ENCODE data around the gene CMYA5. TPM values are rescaled to one million over a fixed set of nuclear protein-coding genes. Genes with fewer than 3 reads are reported as not detected.

CMYA5 gene
- total and polyA plus RNA-seq, 9 donors: 13.7 to 65.6 (median 41.5) TPM

- DNase-seq: no peak
- H3K36me3 ChIP-seq: no peaks in the 10 kb centered on the region
- no peaks in the 10 kb centered on the region for H3K27me3 ChIP-seq
- TF ChIP-seq CTCF (IDR thresholded peaks at IDR 0.05) (no peak), POLR2A (IDR thresholded peaks at IDR 0.05) (no peak)
- H3K4me3 ChIP-seq: no peak overlapping the region
- no peaks in the 10 kb centered on the region for H3K4me1 ChIP-seq (ENCODE audit: insufficient read depth)
- H3K27ac ChIP-seq: no peak overlapping the region
- intact Hi-C loops (cut with DNase I): no loop called here
- no peaks in the 10 kb centered on the region for H3K9me3 ChIP-seq
- WGBS, 3 donors: 92 to 95% (median 94%) methylated on average over 14 of the region's 14 CpGs
These were observed 47.2 kb downstream of the CMYA5 start for GRCh38 chr5:79736528-79737514.

GRCh38 chr5:79738349-79738748 lies 48.7 kb downstream of the CMYA5 start:
- Histone ChIP-seq H3K36me3 (no peaks in the 10 kb centered on the region), H3K27ac (no peak overlapping the region), H3K9me3 (no peaks in the 10 kb centered on the region), H3K4me3 (no peak overlapping the region), H3K27me3 (no peaks in the 10 kb centered on the region), H3K4me1 (ENCODE audit: insufficient read depth) (no peaks in the 10 kb centered on the region)
- TF ChIP-seq EP300 (IDR thresholded peaks at IDR 0.05): no peak
- TF ChIP-seq POLR2A (IDR thresholded peaks at IDR 0.05): no peak
- TF ChIP-seq CTCF (IDR thresholded peaks at IDR 0.05): no peak
- DNase-seq: no peak
- intact Hi-C loops (cut with DNase I): no loop called here
- WGBS, 3 donors: 91 to 93% (median 91%) methylated on average over 5 of the region's 5 CpGs

- Histone ChIP-seq H3K4me1 (ENCODE audit: insufficient read depth) (no peaks in the 10 kb centered on the region), H3K4me3 (no peak overlapping the region), H3K36me3 (no peaks in the 10 kb centered on the region), H3K27ac (no peak overlapping the region), H3K27me3 (no peaks in the 10 kb centered on the region), H3K9me3 (no peaks in the 10 kb centered on the region)
- intact Hi-C loops (cut with DNase I): no loop called here
- TF ChIP-seq EP300 (IDR thresholded peaks at IDR 0.05) (no peak), POLR2A (IDR thresholded peaks at IDR 0.05) (no peak), CTCF (IDR thresholded peaks at IDR 0.05) (no peak)
- WGBS, 3 donors: 93 to 94% (median 93%) methylated on average over 3 of the region's 3 CpGs
- DNase-seq: no peak
These were observed 53.0 kb downstream of the CMYA5 start for GRCh38 chr5:79742549-79743136.

GRCh38 chr5:79743846-79744605 lies 54.4 kb downstream of the CMYA5 start:
- intact Hi-C loops (cut with DNase I): no loop called here
- Histone ChIP-seq H3K27ac (no peak overlapping the region), H3K9me3 (no peaks in the 10 kb centered on the region), H3K4me1 (ENCODE audit: insufficient read depth) (no peaks in the 10 kb centered on the region), H3K4me3 (no peak overlapping the region), H3K27me3 (no peaks in the 10 kb centered on the region), H3K36me3 (no peaks in the 10 kb centered on the region)
- DNase-seq: no peak
- no peak for TF ChIP-seq CTCF (IDR thresholded peaks at IDR 0.05)
- 84 to 88% (median 87%) methylated on average over 7 of the region's 7 CpGs for WGBS, 3 donors

Measured in ovary (tissue), 9 donors.